Colonic mucosa (tissue), 4 donors: ENCODE results near the gene SRPK2. TPM values are rescaled to one million over a fixed set of nuclear protein-coding genes. Genes with fewer than 3 reads are reported as not detected.

Experiments
- DNase-seq: peaks from one replicate; pipeline ENCODE4 v3.0.0-alpha.2; 2020
- H3K27ac ChIP-seq: fragments of 200-600 bp; one replicate; pipeline ENCODE4 v1.8.0; 2021
- H3K27me3 ChIP-seq: fragments of 200-600 bp; one replicate; pipeline ENCODE4 v1.8.0; 2021
- H3K36me3 ChIP-seq: fragments of 200-600 bp; one replicate; pipeline ENCODE4 v1.8.0; 2021
- H3K4me1 ChIP-seq: fragments of 200-600 bp; one replicate; pipeline ENCODE4 v1.8.0; 2021; ENCODE audit warnings: mild to moderate bottlenecking
- H3K4me3 ChIP-seq: fragments of 200-600 bp; one replicate; pipeline ENCODE4 v1.8.0; 2021
- H3K9ac ChIP-seq, 2 donors: one replicate each; pipeline ENCODE4 v1.7.0; 2013; ENCODE audit warnings: control low read depth in 2 of 2, low read depth in 2 of 2, low read length in 2 of 2
- H3K9me3 ChIP-seq: fragments of 200-600 bp; one replicate; pipeline ENCODE4 v1.8.0; 2021
- CTCF ChIP-seq: fragments of 200-600 bp; IDR thresholded peaks from one replicate; pipeline ENCODE4 v1.8.0; 2022; ENCODE audit warnings: antibody characterized with exemption, mild to moderate bottlenecking
- intact Hi-C: fragments of 100-400 bp; cut with DNase I; formaldehyde crosslinking; loops from one replicate; pipeline ENCODE4 v1.14.1; 2022
- total RNA-seq, 2 donors: library from RNA; stranded (reverse); fragmentation: NEBNext Ultra II Directional in 1 of 2; extraction: Animal tissue kit (Norgen Biotek cat#: 25700) in 1 of 2; gene quantifications; one replicate each; pipeline ENCODE4 v1.2.1, GENCODE V29; 2021
- donor health status: healthy.
- donor health status: DM: no; HTN: no; CAD: no.
- donor health status: DM: no; HTN: no; CAD: no.

Gene SRPK2
- total RNA-seq, 2 donors from 2014 or later = 25.0 to 30.1 TPM

GRCh38 chr7:105257338-105257737, 131.4 kb downstream of the SRPK2 start:
- Histone ChIP-seq H3K36me3 (no peaks in the 10 kb centered on the region), H3K4me3 (no peak overlapping the region), H3K9me3 (no peaks in the 10 kb centered on the region), H3K27me3 (no peaks in the 10 kb centered on the region), H3K9ac (no peak overlapping the region), H3K27ac (peak overlapping the region; percentile 47), H3K4me1 (peaks cover 7% of the 10 kb centered on the region)
- no peak for DNase-seq
- intact Hi-C loops = no loop called here
- no peak for TF ChIP-seq CTCF

GRCh38 chr7:105256761-105257231, 131.9 kb downstream of the SRPK2 start:
- Histone ChIP-seq H3K27ac (no peak overlapping the region), H3K27me3 (no peaks in the 10 kb centered on the region), H3K4me1 (peaks cover 4% of the 10 kb centered on the region), H3K9ac (no peak overlapping the region), H3K9me3 (no peaks in the 10 kb centered on the region), H3K4me3 (no peak overlapping the region), H3K36me3 (no peaks in the 10 kb centered on the region)
- no peak for DNase-seq
- no peak for TF ChIP-seq CTCF
- intact Hi-C loops = no loop called here

- Histone ChIP-seq H3K27ac (no peak overlapping the region), H3K36me3 (no peaks in the 10 kb centered on the region), H3K4me3 (no peak overlapping the region), H3K9me3 (no peaks in the 10 kb centered on the region), H3K4me1 (peaks cover 3% of the 10 kb centered on the region), H3K9ac (no peak overlapping the region), H3K27me3 (no peaks in the 10 kb centered on the region)
- intact Hi-C loops = no loop called here
- no peak for TF ChIP-seq CTCF
- no peak for DNase-seq
Observed at GRCh38 chr7:105250706-105251105, 138.0 kb downstream of the SRPK2 start.

- no peak for DNase-seq
- no peak overlapping the region for H3K9ac ChIP-seq
- H3K27me3 ChIP-seq = no peaks in the 10 kb centered on the region
- TF ChIP-seq CTCF = no peak
- no peaks in the 10 kb centered on the region for H3K9me3 ChIP-seq
- intact Hi-C loops = no loop called here
- no peaks in the 10 kb centered on the region for H3K36me3 ChIP-seq
- no peak overlapping the region for H3K27ac ChIP-seq
- H3K4me1 ChIP-seq = peaks cover 3% of the 10 kb centered on the region
- H3K4me3 ChIP-seq = no peak overlapping the region
Observed at GRCh38 chr7:105250239-105250638, 138.5 kb downstream of the SRPK2 start.

- no peak for TF ChIP-seq CTCF
- no peak overlapping the region for H3K9ac ChIP-seq
- no peaks in the 10 kb centered on the region for H3K27me3 ChIP-seq
- no peak overlapping the region for H3K4me3 ChIP-seq
- DNase-seq = no peak
- H3K4me1 ChIP-seq = peaks cover 3% of the 10 kb centered on the region
- no peaks in the 10 kb centered on the region for H3K36me3 ChIP-seq
- intact Hi-C loops = no loop called here
- no peaks in the 10 kb centered on the region for H3K9me3 ChIP-seq
- H3K27ac ChIP-seq = no peak overlapping the region
Observed at GRCh38 chr7:105249216-105249615, 139.5 kb downstream of the SRPK2 start.

- no peaks in the 10 kb centered on the region for H3K4me1 ChIP-seq
- DNase-seq = no peak
- no peak for TF ChIP-seq CTCF
- no peak overlapping the region for H3K27ac ChIP-seq
- no peak overlapping the region for H3K9ac ChIP-seq
- intact Hi-C loops = no loop called here
- no peak overlapping the region for H3K4me3 ChIP-seq
- H3K27me3 ChIP-seq = no peaks in the 10 kb centered on the region
- no peaks in the 10 kb centered on the region for H3K9me3 ChIP-seq
- H3K36me3 ChIP-seq = no peaks in the 10 kb centered on the region
Observed at GRCh38 chr7:105246679-105247078, 142.0 kb downstream of the SRPK2 start.
